Purkinje cell (primary cell): ENCODE results near the gene MYO1D. TPM values are rescaled to one million over a fixed set of nuclear protein-coding genes. Genes with fewer than 3 reads are reported as not detected.

Experiments
- polyA plus RNA-seq: library from polyadenylated mRNA; unstranded; fragments of >200 nt; fragmentation: Nextera tagmentation; gene quantifications from 2 replicates; pipeline ENCODE4 v1.2.1, GENCODE V29; 2014

MYO1D gene
- polyA plus RNA-seq = 3.8 and 10.2 TPM in 2 replicates

DNA sequence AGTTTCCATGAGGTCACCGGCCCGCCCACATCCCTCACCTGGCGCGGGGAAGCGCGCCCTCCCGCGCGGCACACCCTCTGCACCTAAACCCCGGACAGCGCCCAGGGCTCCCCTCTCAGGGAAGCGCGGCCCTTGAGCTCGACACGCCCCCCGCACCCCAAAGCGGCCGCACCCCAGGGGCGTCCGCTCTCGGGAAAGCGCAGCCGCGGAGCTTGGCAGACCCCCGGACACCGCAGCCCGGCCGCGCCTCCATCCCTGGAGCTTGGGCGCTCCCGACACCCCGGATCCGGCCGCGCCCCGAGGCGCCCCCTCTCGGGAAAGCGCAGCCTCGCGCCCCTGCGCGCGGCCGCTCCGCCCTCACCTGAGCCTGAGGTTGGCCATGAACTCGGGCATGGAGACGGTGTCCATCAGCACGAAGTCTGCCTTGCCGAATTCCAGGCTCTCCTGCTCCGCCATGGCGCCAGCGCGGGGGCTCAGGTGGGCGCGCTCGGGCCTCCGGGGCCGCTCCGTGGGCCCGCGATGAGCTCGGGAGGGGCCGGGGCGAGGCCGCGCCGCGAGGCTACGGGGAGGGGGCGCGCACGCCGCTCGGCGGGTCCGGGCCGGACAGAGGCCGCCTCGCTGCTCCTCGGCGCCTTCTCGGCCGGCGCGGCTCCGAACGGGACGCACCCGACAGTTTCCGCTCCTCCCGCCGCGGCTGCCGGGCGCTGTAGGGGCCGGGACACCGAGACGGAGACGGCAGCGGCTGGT, at the start of gene MYO1D:
TSS of gene MYO1D (minus strand) at position 708 of the 747 bp plus-strand sequence. CDS start at position 456, 252 bp downstream.

GRCh38 chr17:32486701-32487472, 390.0 kb downstream of the MYO1D start, which contains the start of gene CDK5R1:
Gene CDK5R1, plus strand, starts transcription at chr17:32486993. Its CDS starts 628 bp downstream, at chr17:32487621.

GRCh38 chr17:32444301-32445073, 432.4 kb downstream of the MYO1D start, which contains the start of gene PSMD11:
Gene PSMD11, plus strand, starts transcription at chr17:32444510. Its CDS starts 14 bp downstream, at chr17:32444524.

Other genes starting within 250 kb of the MYO1D start
- 1.1 and 2.7 TPM in 2 replicates for gene TMEM98, start 51.0 kb upstream of the MYO1D start, polyA plus RNA-seq
- not detected in 2 replicates for gene SPACA3, start 114.7 kb upstream of the MYO1D start, polyA plus RNA-seq